Omental fat pad (tissue), 4 donors: ENCODE results near the gene AK2. TPM values are rescaled to one million over a fixed set of nuclear protein-coding genes. Genes with fewer than 3 reads are reported as not detected.
"Not testable (repeated sequence)": the region's sequence is repeated elsewhere in the genome, so short reads cannot be mapped to it uniquely, and the experiment has no call there.

Experiments
- ATAC-seq: fragments of 150-250 bp; one replicate; pipeline ENCODE4 v1.9.1; 2016; ENCODE audit warnings: mild to moderate bottlenecking, moderate library complexity; ENCODE audit not compliant: low FRiP score
- DNase-seq: peaks from one replicate; pipeline ENCODE4 v3.0.0-alpha.2; 2019; ENCODE audit warnings: low spot score
- CTCF ChIP-seq, 3 donors: fragments of 450-650 bp; IDR thresholded peaks; one replicate each; pipeline ENCODE4 v1.5.1; 2016 to 2017; ENCODE audit warnings: antibody characterized with exemption in 3 of 3, mild to moderate bottlenecking in 3 of 3, moderate library complexity in 2 of 3
- total RNA-seq, 4 donors: library from RNA; depleted of rRNA; stranded (reverse); fragments of >200 nt; gene quantifications; one replicate each; pipeline ENCODE4 v1.1.0, GENCODE V29; 2016

The AK2 gene
- total RNA-seq, 4 donors from 2014 or later = 146 to 297 (median 161) TPM

GRCh38 chr1:33031506-33031905, 5.2 kb downstream of the AK2 start:
- no peak for TF ChIP-seq CTCF (IDR thresholded peaks at IDR 0.05)
- DNase-seq (no peak), ATAC-seq (no peak)

- TF ChIP-seq CTCF (IDR thresholded peaks at IDR 0.05) = no peak
- no peak for DNase-seq
- peak; percentile 44 for ATAC-seq
These were observed 6.1 kb downstream of the AK2 start for GRCh38 chr1:33030575-33030974.

GRCh38 chr1:33029921-33030320, 6.8 kb downstream of the AK2 start:
- no peak for TF ChIP-seq CTCF (IDR thresholded peaks at IDR 0.05)
- DNase-seq = no peak
- no peak for ATAC-seq

GRCh38 chr1:33029209-33029608, 7.5 kb downstream of the AK2 start:
- no peak for DNase-seq
- ATAC-seq = no peak
- no peak for TF ChIP-seq CTCF (IDR thresholded peaks at IDR 0.05)

- TF ChIP-seq CTCF (IDR thresholded peaks at IDR 0.05) = no peak
- ATAC-seq (no peak), DNase-seq (no peak)
These were observed 10.9 kb downstream of the AK2 start for GRCh38 chr1:33025761-33026160.

- TF ChIP-seq CTCF (IDR thresholded peaks at IDR 0.05) = no peak
- DNase-seq (no peak), ATAC-seq (no peak)
These were observed 11.5 kb downstream of the AK2 start for GRCh38 chr1:33025180-33025569.

GRCh38 chr1:33024430-33025179, 12.1 kb downstream of the AK2 start:
- DNase-seq, ATAC-seq: not testable (repeated sequence)
